HepG2 (cell line): ENCODE measurements around the gene TXNRD2. TPM values are rescaled to one million over a fixed set of nuclear protein-coding genes. Genes with fewer than 3 reads are reported as not detected.

Experiments
- ELF4 ChIP-seq: sonication (generic); formaldehyde crosslinking; IDR thresholded peaks from 2 replicates; pipeline ENCODE4 v1.5.0; 2020; ENCODE audit warnings: missing genetic modification reagents, mild to moderate bottlenecking, moderate library complexity, borderline replicate concordance
- EP300 ChIP-seq, 3 experiments: sonication (generic) in 1 of 3; formaldehyde crosslinking in 1 of 3; IDR thresholded peaks; 2 replicates each; pipeline versions ENCODE4 v1.5.1 to v1.6.1; 2011 to 2020; ENCODE audit warnings: low read depth in 2 of 3, low read length in 2 of 3, borderline replicate concordance in 1 of 3, improper control_type of control experiment in 1 of 3, mild to moderate bottlenecking in 1 of 3, missing genetic modification reagents in 1 of 3, moderate library complexity in 1 of 3
- ESRRA ChIP-seq: sonication (generic); formaldehyde crosslinking; IDR thresholded peaks from 2 replicates; pipeline ENCODE4 v1.5.1; 2020; ENCODE audit warnings: mild to moderate bottlenecking, low read depth, missing genetic modification reagents
- HDAC2 ChIP-seq: sonication (generic); formaldehyde crosslinking; IDR thresholded peaks from 2 replicates; pipeline ENCODE4 v1.4.0; 2020; ENCODE audit warnings: missing genetic modification reagents
- IRF2 ChIP-seq: IDR thresholded peaks from 2 replicates; pipeline ENCODE4 v1.6.1; 2018; ENCODE audit warnings: missing genetic modification reagents, missing compliant biosample characterization
- JUND ChIP-seq: sonication (generic); formaldehyde crosslinking; IDR thresholded peaks from 2 replicates; pipeline ENCODE4 v1.8.0; 2022; ENCODE audit warnings: mild to moderate bottlenecking, missing genetic modification reagents
- MED1 ChIP-seq: sonication (generic); formaldehyde crosslinking; IDR thresholded peaks from 2 replicates; pipeline ENCODE4 v1.4.0; 2020; ENCODE audit warnings: missing genetic modification reagents
- MIXL1 ChIP-seq: IDR thresholded peaks from 2 replicates; pipeline ENCODE4 v1.6.1; 2016
- NCOR1 ChIP-seq: fragments of 200-600 bp; sonication (generic); IDR thresholded peaks from 2 replicates; pipeline ENCODE4 v1.7.0; 2017; ENCODE audit warnings: antibody characterized with exemption, low read length, borderline replicate concordance
- PHF21A ChIP-seq: sonication (generic); formaldehyde crosslinking; IDR thresholded peaks from 2 replicates; pipeline ENCODE4 v1.5.0; 2020; ENCODE audit warnings: mild to moderate bottlenecking, missing genetic modification reagents
- PITX1 ChIP-seq: sonication (generic); formaldehyde crosslinking; IDR thresholded peaks from 2 replicates; pipeline ENCODE4 v1.5.1; 2020; ENCODE audit warnings: mild to moderate bottlenecking, missing genetic modification reagents
- POLR2AphosphoS5 ChIP-seq: IDR thresholded peaks from 2 replicates; pipeline ENCODE4 v1.6.1; 2012; ENCODE audit warnings: low read depth, low read length
- RCOR2 ChIP-seq: IDR thresholded peaks from 2 replicates; pipeline ENCODE4 v1.6.1; 2016; ENCODE audit warnings: missing biosample characterization, missing genetic modification reagents
- SIX1 ChIP-seq: sonication (generic); formaldehyde crosslinking; IDR thresholded peaks from 2 replicates; pipeline ENCODE4 v1.4.0; 2020; ENCODE audit warnings: missing genetic modification reagents, borderline replicate concordance
- SOX5 ChIP-seq: IDR thresholded peaks from 2 replicates; pipeline ENCODE4 v1.6.1; 2016; ENCODE audit warnings: borderline replicate concordance
- SOX6 ChIP-seq, 2 experiments: fragments of 450-650 bp in 1 of 2; sonication (generic) in 1 of 2; formaldehyde crosslinking in 1 of 2; IDR thresholded peaks; 2 replicates each; pipeline versions ENCODE4 v1.4.0 to v1.6.1; 2017 to 2020; ENCODE audit warnings: antibody characterized with exemption in 1 of 2, mild to moderate bottlenecking in 1 of 2, missing genetic modification reagents in 1 of 2
- YEATS4 ChIP-seq: sonication (generic); formaldehyde crosslinking; IDR thresholded peaks from 2 replicates; pipeline ENCODE4 v1.4.0; 2020; ENCODE audit warnings: missing genetic modification reagents, borderline replicate concordance
- ZBTB10 ChIP-seq: sonication (generic); formaldehyde crosslinking; IDR thresholded peaks from 2 replicates; pipeline ENCODE4 v1.4.0; 2020; ENCODE audit warnings: missing genetic modification reagents, borderline replicate concordance
- ZBTB43 ChIP-seq: sonication (generic); formaldehyde crosslinking; conservative IDR thresholded peaks from 2 replicates; pipeline ENCODE4 v1.4.0; 2020; ENCODE audit warnings: missing genetic modification reagents
- ZBTB46 ChIP-seq: sonication (generic); formaldehyde crosslinking; IDR thresholded peaks from 2 replicates; pipeline ENCODE4 v1.4.0; 2020; ENCODE audit warnings: mild to moderate bottlenecking, missing genetic modification reagents, borderline replicate concordance
- ZFAT ChIP-seq: sonication (generic); formaldehyde crosslinking; conservative IDR thresholded peaks from 2 replicates; pipeline ENCODE4 v1.8.1; 2023; ENCODE audit warnings: missing genetic modification reagents, inconsistent platforms
- ZMYM3 ChIP-seq: sonication (generic); formaldehyde crosslinking; IDR thresholded peaks from 2 replicates; pipeline ENCODE4 v1.5.1; 2020; ENCODE audit warnings: mild to moderate bottlenecking, missing genetic modification reagents
- ZNF205 ChIP-seq: IDR thresholded peaks from 2 replicates; pipeline ENCODE4 v1.6.1; 2018; ENCODE audit warnings: missing biosample characterization, missing genetic modification reagents
- polyA plus RNA-seq, 8 experiments: library from polyadenylated mRNA; depleted of rRNA in 3 of 8; stranded (reverse) in 7 of 8; unstranded in 1 of 8; fragments of >200 nt; fragmentation: Illumina TruSeq in 4 of 8; extraction: Trizol in 4 of 8; gene quantifications; 2 replicates each; pipeline versions ENCODE4 v1.2.1 to v1.2.3, GENCODE V29; 2011 to 2016; ENCODE audit warnings: low read depth in 4 of 8, missing spikeins in 1 of 8, mixed read lengths in 1 of 8; ENCODE audit not compliant: insufficient read depth in 1 of 8
- total RNA-seq, 5 experiments: library from RNA; depleted of rRNA; stranded (reverse); fragments of >200 nt; fragmentation: Illumina TruSeq; extraction: Trizol; gene quantifications; 2 replicates each; pipeline ENCODE4 v1.2.3, GENCODE V29; 2016; ENCODE audit warnings: low read depth in 1 of 5

Gene TXNRD2
- total and polyA plus RNA-seq, 2 of the 13 experiments (the other 11 are each of a cell fraction or from before 2014, with no cell fraction given): 17.5 to 18.6 TPM

DNA sequence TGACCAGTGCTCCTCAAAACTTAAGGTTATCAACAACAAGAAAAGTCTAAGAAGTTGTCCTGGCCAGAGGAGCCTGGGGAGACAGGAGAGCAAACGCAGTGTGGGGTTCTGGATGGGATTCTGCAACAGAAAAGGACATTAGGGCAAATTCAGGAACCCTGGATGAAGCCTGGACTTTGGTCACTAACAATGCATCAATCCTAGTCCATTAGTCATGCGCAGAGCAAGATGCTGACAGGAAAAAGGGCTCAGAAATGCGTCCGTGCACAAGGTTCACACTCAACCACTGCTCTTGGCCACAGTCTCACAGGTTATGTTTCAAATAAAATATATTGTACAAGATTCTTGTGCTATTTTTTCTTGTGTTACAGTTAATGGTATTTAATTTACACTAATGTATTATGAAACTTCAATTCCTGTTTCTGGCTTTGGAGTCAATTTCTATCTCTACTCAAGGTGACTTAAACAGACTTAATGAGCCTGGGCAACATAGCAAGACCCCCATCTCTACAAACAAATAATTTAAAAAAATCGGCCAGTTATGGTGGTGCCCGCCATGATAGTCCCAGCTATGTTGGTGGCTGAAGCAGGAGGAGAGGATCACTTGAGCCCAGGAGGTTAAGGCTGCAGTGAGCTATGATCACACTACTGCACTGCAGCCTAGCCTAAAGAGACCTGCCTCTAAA lies 100.5 kb downstream of the TXNRD2 start (continued):
- TF ChIP-seq MIXL1 (CRISPR knock-in tag): peak; percentile 47; the same call in 1 of the 2 replicates
- no peak for TF ChIP-seq ZFAT (CRISPR knock-in tag)
- peak; percentile 53; the same call in 1 of the 2 replicates for TF ChIP-seq NCOR1
- peak; percentile 61 for TF ChIP-seq ZBTB43
- TF ChIP-seq IRF2: peak; percentile 45; the same call in 1 of the 2 replicates
- TF ChIP-seq ELF4 (CRISPR knock-in tag): 0 out of 2 replicates have a peak, but pooled peaks have one; percentile 16
- TF ChIP-seq HDAC2 (CRISPR knock-in tag): peak; percentile 57; the same call in 1 of the 2 replicates
- no peak for TF ChIP-seq ZBTB46 (CRISPR knock-in tag)
- TF ChIP-seq ZBTB10: peak; percentile 54; the same call in 1 of the 2 replicates
- no peak for TF ChIP-seq JUND (CRISPR knock-in tag)
- 0 out of 2 replicates have a peak, but pooled peaks have one; percentile 35 for TF ChIP-seq YEATS4 (CRISPR knock-in tag)
- no peak for TF ChIP-seq SOX6 (IDR thresholded peaks at IDR 0.05)
- TF ChIP-seq SOX6 (CRISPR knock-in tag; IDR thresholded peaks at IDR 0.05): peak; percentile 31; the same call in 1 of the 2 replicates
- peak; percentile 32; the same call in 1 of the 2 replicates for TF ChIP-seq MED1 (CRISPR knock-in tag)
- TF ChIP-seq ZMYM3 (CRISPR knock-in tag): peak; percentile 46; the same call in 1 of the 2 replicates
- 0 out of 2 replicates have a peak, but pooled peaks have one; percentile 28 for TF ChIP-seq PITX1 (CRISPR knock-in tag)
- TF ChIP-seq SIX1: no peak
- TF ChIP-seq POLR2AphosphoS5: peak; percentile 31; the same call in 1 of the 2 replicates
- 0 out of 2 replicates have a peak, but pooled peaks have one; percentile 32 for TF ChIP-seq ZNF205 (CRISPR knock-in tag)
- TF ChIP-seq PHF21A (CRISPR knock-in tag): 0 out of 2 replicates have a peak, but pooled peaks have one; percentile 21
- TF ChIP-seq SOX5: peak; percentile 23; the same call in 1 of the 2 replicates
- TF ChIP-seq ESRRA: peak; percentile 40; the same call in 1 of the 2 replicates
- TF ChIP-seq EP300 (IDR thresholded peaks at IDR 0.05; ENCODE audit: low read depth in 2 of 2, low read length in 2 of 2): peak in 1 of 2 experiments; percentile 34; a peak in 1 of 4 replicates
- no peak for TF ChIP-seq EP300 (CRISPR knock-in tag; IDR thresholded peaks at IDR 0.05; ENCODE audit: borderline replicate concordance)
- peak; percentile 56; the same call in 1 of the 2 replicates for TF ChIP-seq RCOR2 (CRISPR knock-in tag)
